Ectodermal cell (in vitro differentiated cells): ENCODE measurements around the gene S100A16.

Experiments used
- H3K27ac ChIP-seq: 2 replicates; pipeline ENCODE4 v1.7.0; 2013; ENCODE audit warnings: mild to moderate bottlenecking, low read depth, low read length; ENCODE audit not compliant: insufficient read depth, poor library complexity, severe bottlenecking
- H3K27me3 ChIP-seq: 2 replicates; pipeline ENCODE4 v1.7.0; 2013; ENCODE audit warnings: mild to moderate bottlenecking, low read length; ENCODE audit not compliant: insufficient read depth, control insufficient read depth, poor library complexity, severe bottlenecking
- H3K36me3 ChIP-seq: one replicate; pipeline ENCODE4 v1.7.0; 2013; ENCODE audit warnings: low read length; ENCODE audit not compliant: control insufficient read depth, insufficient read depth
- H3K4me1 ChIP-seq: one replicate; pipeline ENCODE4 v1.7.0; 2013; ENCODE audit warnings: low read length; ENCODE audit not compliant: control insufficient read depth, insufficient read depth
- H3K4me3 ChIP-seq: 2 replicates; pipeline ENCODE4 v1.7.0; 2013; ENCODE audit warnings: low read depth, low read length, control low read depth; ENCODE audit not compliant: insufficient read depth
- H3K9me3 ChIP-seq: 2 replicates; pipeline ENCODE4 v1.7.0; 2013; ENCODE audit warnings: mild to moderate bottlenecking, low read length, moderate library complexity; ENCODE audit not compliant: control insufficient read depth
- WGBS, 2 experiments: methylation state at CpG; one replicate each; pipeline ENCODE4 v1.1.7; 2013; ENCODE audit warnings: missing lambda C conversion rate in 2 of 2; 5-methylcytosine and 5-hydroxymethylcytosine counted together

The S100A16 gene

DNA sequence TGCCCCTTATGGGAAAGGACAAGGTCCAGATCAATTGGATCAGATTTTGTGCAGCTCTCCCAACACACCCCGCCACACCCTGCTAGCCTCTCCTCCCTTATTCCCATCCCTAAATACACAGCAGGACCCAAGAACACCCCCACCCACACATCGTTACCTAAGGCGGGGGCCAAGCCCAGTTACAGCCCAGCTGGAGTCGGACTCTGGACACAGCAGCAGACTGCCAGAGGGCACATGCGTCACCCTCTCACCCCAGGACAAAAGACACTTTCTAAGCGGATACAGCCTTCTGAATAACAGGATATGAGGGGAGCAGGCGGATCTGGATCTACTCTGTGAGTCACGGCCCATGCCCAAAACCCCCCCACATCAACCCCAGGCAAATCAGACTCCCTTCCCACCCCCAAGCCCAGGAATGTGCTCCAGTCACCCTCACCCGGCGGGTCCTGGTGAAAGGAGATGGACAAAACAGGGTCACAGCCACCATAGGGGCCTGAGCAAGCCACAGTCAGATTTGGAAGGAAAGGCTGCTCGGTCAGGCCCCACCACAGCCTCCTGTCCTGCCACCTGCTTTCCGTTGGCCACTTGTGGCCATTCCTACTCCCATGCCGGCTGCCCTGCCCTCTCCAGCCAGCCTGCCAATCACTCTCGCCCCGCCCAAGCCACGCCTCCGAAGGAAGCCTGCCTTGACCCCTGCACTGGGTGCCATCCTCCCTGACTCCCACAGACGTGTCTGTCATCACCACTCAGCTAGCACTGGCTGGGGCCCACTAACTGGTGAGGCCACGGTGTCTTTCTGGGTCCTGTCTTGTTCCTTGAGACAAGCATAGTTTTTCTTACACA, 4.0 kb downstream of the S100A16 start:
- Histone ChIP-seq H3K9me3 (no peaks in the 10 kb centered on the region), H3K27ac (peak overlapping the region; percentile 40), H3K4me1 (peaks cover 29% of the 10 kb centered on the region), H3K27me3 (no peaks in the 10 kb centered on the region), H3K36me3 (no peaks in the 10 kb centered on the region), H3K4me3 (no peak overlapping the region)
- whole genome bisulfite sequencing, 2 experiments, result 41 to 44% methylated on average over 19 of the region's 19 CpGs

DNA sequence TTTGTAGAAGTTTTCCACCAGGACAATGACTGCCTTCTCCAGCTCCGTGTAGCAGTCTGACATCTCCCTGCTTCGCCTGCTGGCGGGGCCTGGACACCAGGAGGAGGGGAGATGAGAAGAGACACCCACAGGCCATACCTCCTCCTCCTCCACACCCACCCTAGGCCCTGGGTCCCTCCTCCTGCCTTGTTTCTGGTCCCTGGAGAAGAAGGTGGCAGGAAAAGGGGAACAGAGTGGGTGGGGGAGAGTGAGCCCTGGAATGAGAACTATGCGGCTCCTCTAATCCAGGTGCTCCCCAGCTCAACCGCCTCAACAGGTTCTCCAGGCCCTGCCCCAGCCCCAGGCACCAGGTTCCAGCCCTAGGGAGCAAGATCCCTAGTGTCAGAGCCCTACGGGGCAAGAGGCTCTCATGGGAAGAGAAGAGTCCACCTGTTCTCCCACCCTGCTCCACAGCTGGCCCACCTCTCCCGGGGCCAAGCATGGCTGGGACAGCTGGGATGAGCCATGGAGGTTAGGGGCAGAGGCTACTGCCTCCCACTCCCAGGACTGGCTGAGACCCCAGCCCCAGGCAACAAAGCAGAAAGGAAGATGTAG, 4.8 kb downstream of the S100A16 start:
- WGBS, 2 experiments, result 91% methylated on average over 7 of the region's 7 CpGs
- Histone ChIP-seq H3K4me1 (peaks cover 29% of the 10 kb centered on the region), H3K27ac (no peak overlapping the region), H3K36me3 (no peaks in the 10 kb centered on the region), H3K4me3 (no peak overlapping the region), H3K27me3 (no peaks in the 10 kb centered on the region), H3K9me3 (no peaks in the 10 kb centered on the region)

GRCh38 chr1:153607381-153607780, 5.6 kb downstream of the S100A16 start:
- Histone ChIP-seq H3K27me3 (no peaks in the 10 kb centered on the region), H3K9me3 (no peaks in the 10 kb centered on the region), H3K4me1 (peaks cover 24% of the 10 kb centered on the region), H3K36me3 (no peaks in the 10 kb centered on the region), H3K27ac (no peak overlapping the region), H3K4me3 (no peak overlapping the region)
- 94 to 95% methylated on average over 8 of the region's 8 CpGs for WGBS, 2 experiments

GRCh38 chr1:153606194-153606593, 6.7 kb downstream of the S100A16 start:
- no peaks in the 10 kb centered on the region for H3K27me3 ChIP-seq
- H3K4me3 ChIP-seq, result no peak overlapping the region
- H3K9me3 ChIP-seq, result no peaks in the 10 kb centered on the region
- no peaks in the 10 kb centered on the region for H3K36me3 ChIP-seq
- H3K27ac ChIP-seq, result no peak overlapping the region
- peaks cover 13% of the 10 kb centered on the region for H3K4me1 ChIP-seq
- WGBS, 2 experiments, result 91 to 98% methylated on average over 10 to 11 of the region's 11 CpGs

DNA sequence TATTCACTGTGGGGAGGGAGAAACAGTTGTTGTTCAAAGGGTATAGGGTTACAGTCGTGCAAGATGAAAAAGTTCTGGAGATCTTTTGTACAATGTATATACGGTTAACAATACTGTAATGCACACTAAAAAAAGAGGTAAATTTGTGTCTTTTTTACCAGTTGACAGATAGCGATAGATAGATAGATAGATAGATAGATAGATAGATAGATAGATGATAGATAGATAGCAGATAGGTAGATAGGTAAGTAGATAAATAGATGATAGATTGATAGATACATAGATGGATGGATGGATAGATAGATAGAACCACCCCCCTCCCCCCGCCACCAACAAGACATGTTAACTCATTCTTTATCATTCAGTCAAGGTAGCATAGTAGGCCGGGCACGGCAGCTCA, 10.2 kb downstream of the S100A16 start:
- H3K27ac ChIP-seq, result no peak overlapping the region
- no peaks in the 10 kb centered on the region for H3K9me3 ChIP-seq
- no peaks in the 10 kb centered on the region for H3K4me1 ChIP-seq
- no peak overlapping the region for H3K4me3 ChIP-seq
- H3K36me3 ChIP-seq, result no peaks in the 10 kb centered on the region
- no peaks in the 10 kb centered on the region for H3K27me3 ChIP-seq
- WGBS, 2 experiments, result 86 to 90% methylated on average over 5 to 6 of the region's 6 CpGs

DNA sequence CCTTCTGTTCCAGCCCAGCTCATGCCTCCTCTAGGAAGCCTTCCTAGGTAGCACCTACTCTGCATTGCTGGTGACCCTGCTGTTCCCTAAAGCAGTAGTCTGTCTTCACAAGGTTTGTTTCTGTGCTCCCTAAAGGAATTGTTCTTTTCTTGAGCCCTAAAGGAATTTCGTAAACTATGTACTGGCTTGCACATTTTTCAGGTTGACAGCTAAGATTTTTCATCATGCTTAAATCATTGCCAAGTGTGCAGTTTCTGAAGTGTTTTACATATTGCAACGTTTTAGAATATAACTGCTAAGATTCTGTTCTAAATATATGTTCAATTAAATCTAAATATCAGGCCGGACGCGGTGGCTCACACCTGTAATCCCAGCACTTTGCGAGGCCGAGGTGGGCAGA, 13.1 kb downstream of the S100A16 start:
- 94 to 96% methylated on average over 6 to 7 of the region's 7 CpGs for WGBS, 2 experiments
- H3K36me3 ChIP-seq, result no peaks in the 10 kb centered on the region
- H3K27me3 ChIP-seq, result no peaks in the 10 kb centered on the region
- no peak overlapping the region for H3K27ac ChIP-seq
- H3K9me3 ChIP-seq, result no peaks in the 10 kb centered on the region
- H3K4me1 ChIP-seq, result no peaks in the 10 kb centered on the region
- H3K4me3 ChIP-seq, result no peak overlapping the region

DNA sequence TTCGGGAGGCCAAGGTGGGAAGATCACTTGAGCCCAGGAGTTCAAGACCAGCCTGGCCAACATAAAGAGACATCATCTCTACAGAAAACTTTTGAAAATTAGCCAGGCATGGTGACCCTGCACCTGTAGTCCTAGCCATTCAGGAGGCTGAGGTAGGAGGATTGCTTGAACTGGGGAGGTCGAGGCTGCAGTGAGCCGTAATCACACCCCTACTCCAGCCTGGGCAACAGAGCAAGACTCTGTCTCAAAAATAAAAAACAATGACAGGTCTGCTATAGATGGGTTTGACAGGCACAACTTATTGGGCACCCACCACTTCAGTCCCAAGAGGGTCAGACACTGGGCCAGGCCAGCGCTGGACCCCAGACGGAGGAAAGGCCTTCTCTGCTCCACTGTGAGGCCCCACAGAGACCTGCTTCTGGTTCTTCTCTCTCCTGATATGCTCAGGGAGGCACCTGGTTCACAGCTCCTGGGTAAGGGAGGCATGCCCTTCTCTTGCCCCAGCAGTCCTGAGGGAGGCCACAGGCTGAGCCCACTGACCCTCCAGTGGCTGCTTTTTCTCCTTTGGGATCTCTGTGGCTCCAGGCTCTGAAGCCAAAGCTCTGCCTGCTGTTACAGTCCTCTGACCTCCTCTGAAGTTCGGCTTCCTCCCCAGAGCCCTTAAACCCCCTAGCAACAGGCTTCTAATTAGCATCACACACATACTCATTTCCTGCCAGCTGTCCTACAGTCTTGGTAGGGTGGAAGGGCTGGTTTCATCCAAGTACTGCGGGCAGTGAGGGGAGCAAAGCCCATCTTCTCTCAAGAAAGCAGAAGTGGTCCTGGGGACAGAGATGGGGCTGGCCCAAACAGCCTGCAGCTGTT, 14.4 kb downstream of the S100A16 start:
- WGBS, 2 experiments, result 66 to 67% methylated on average over 7 of the region's 7 CpGs
- no peaks in the 10 kb centered on the region for H3K4me1 ChIP-seq
- H3K4me3 ChIP-seq, result no peak overlapping the region
- no peak overlapping the region for H3K27ac ChIP-seq
- no peaks in the 10 kb centered on the region for H3K27me3 ChIP-seq
- no peaks in the 10 kb centered on the region for H3K36me3 ChIP-seq
- no peaks in the 10 kb centered on the region for H3K9me3 ChIP-seq

- H3K27me3 ChIP-seq, result no peaks in the 10 kb centered on the region
- no peaks in the 10 kb centered on the region for H3K4me1 ChIP-seq
- H3K36me3 ChIP-seq, result no peaks in the 10 kb centered on the region
- WGBS, 2 experiments, result 92 to 95% methylated on average over 6 of the region's 6 CpGs
- H3K4me3 ChIP-seq, result no peak overlapping the region
- H3K9me3 ChIP-seq, result no peaks in the 10 kb centered on the region
- H3K27ac ChIP-seq, result no peak overlapping the region
These were observed 15.7 kb downstream of the S100A16 start for GRCh38 chr1:153597206-153597605.

DNA sequence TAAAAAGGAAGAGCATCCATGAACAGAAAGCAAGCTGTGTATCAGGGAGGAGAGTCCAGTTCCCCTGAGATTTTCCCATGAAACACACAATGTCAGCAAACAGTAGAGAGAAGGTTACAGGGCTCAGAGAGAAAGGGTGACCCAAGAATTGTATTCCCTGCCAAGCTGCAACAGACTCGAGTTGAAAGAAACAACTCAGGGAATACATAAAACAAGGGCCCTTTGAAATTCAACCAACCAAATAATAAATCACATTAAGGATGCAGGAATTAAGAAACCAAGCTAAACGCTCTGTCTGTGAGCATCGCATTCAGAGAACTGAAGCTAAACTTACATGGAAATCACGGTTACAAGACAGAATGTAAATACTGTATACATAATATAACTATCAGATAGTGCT, 20.2 kb downstream of the S100A16 start:
- no peaks in the 10 kb centered on the region for H3K27me3 ChIP-seq
- H3K9me3 ChIP-seq, result no peaks in the 10 kb centered on the region
- H3K4me3 ChIP-seq, result no peak overlapping the region
- no peak overlapping the region for H3K27ac ChIP-seq
- 72 to 81% methylated on average over 3 to 4 of the region's 4 CpGs for WGBS, 2 experiments
- no peaks in the 10 kb centered on the region for H3K36me3 ChIP-seq
- H3K4me1 ChIP-seq, result no peaks in the 10 kb centered on the region

DNA sequence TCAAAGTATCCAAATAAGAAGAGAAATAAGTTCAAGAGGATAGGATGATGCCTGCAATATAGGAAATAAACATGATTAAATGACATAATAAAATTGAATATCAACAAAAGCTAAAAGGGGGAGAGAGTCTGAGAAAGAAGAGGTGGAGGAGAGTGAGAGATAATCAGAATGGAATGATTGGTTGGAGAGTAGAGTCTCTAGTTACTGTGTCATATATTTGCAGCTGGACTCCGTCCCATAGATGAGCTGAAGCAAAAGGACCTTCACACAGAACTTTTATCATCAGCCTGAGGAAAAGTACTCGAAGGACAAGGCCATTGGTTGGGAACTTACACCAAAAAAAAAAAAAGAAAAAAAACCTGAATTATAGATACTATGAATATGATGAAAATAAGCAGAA, 24.5 kb downstream of the S100A16 start:
- H3K27me3 ChIP-seq, result no peaks in the 10 kb centered on the region
- H3K4me1 ChIP-seq, result peaks cover 7% of the 10 kb centered on the region
- H3K9me3 ChIP-seq, result no peaks in the 10 kb centered on the region
- H3K36me3 ChIP-seq, result no peaks in the 10 kb centered on the region
- no peak overlapping the region for H3K4me3 ChIP-seq
- no peak overlapping the region for H3K27ac ChIP-seq
- WGBS, 2 experiments, result 96 to 100% methylated on average over 2 of the region's 2 CpGs
